Measurements from ENCODE around the gene DLX6.

GRCh38 chr7:97021747-97022490 is 16.6 kb downstream of the DLX6 start:
- TF ChIP-seq CTCF (IDR thresholded peaks at IDR 0.05) (no peak), EP300 (IDR thresholded peaks at IDR 0.05; ENCODE audit: low read depth) (no peak)

All from transverse colon (tissue), 3 donors.